Measurements from ENCODE around the gene KIF3B.
"Not testable (repeated sequence)": the region's sequence is repeated elsewhere in the genome, so short reads cannot be mapped to it uniquely, and the experiment has no call there.

KIF3B gene

GRCh38 chr20:32320305-32320704, 42.9 kb downstream of the KIF3B start:
- TF ChIP-seq CTCF (IDR thresholded peaks at IDR 0.05) = no peak
- DNase-seq (ENCODE audit: low spot score) = no peak
- no peak overlapping the region for H3K27ac ChIP-seq
- H3K4me3 ChIP-seq = no peak overlapping the region

DNA sequence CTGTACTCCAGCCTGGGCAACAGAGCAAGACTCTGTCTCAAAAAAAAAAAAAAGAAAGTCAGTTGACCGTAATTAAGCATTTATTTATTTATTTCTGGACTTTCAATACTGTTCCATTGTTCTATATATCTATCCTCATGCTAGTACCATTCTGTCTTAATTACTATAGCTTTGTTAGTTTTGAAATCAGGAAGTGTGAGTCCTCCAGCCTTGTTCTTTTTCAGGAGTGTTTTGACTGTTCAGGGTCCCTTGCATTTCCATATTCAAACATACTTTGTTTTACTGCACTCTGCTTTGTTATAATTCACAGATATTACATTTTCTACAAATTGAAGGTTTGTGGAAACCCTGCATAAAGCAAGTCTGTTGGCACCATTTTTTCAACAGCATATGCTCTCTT, 43.9 kb downstream of the KIF3B start:
- H3K27ac ChIP-seq = no peak overlapping the region
- H3K4me3 ChIP-seq = no peak overlapping the region
- DNase-seq (ENCODE audit: low spot score) = no peak
- TF ChIP-seq CTCF (IDR thresholded peaks at IDR 0.05) = no peak

GRCh38 chr20:32322260-32322659, 44.8 kb downstream of the KIF3B start:
- H3K27ac ChIP-seq; DNase-seq (ENCODE audit: low spot score); H3K4me3 ChIP-seq: not testable (repeated sequence)

GRCh38 chr20:32323761-32324160, 46.3 kb downstream of the KIF3B start:
- not testable (repeated sequence) for H3K27ac ChIP-seq; H3K4me3 ChIP-seq; DNase-seq (ENCODE audit: low spot score)

DNA sequence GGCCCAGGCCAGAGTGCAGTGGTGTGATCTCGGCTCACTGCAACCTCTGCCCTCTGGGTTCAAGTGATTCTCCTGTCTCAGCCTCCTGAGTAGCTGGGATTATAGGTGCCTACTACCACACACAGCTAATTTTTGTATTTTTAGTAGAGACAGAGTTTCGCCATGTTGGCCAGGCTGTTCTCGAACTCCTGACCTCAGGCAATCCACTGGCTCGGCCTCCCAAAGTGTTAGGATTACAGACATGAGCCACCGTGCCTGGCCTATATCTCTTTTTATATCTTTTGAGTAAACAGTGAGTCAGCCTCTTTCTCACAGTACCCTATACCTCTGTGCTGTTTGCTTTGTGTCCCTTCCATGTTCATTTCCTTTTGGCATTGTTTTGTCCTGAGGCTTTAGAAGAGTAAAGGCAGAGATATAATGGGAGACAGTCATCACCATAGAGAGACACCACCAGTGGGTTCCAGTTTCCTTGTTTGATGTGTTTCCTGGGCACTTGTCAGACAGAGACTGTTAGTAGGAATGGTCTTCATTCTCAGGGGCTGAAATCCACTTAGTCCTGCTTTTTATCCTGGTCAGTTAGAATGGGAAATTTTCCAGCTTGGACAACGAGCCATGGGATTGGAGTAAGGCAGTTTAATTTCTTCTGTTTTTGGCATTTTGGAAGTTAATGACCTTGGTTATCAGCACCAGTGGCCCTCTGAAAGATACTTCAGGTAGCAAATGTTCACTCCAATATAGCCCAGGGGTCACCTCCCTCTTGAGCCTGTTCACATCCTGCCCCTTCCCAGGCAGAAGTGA, 48.5 kb downstream of the KIF3B start:
- DNase-seq (ENCODE audit: low spot score) = no peak
- Histone ChIP-seq H3K27ac (no peak overlapping the region), H3K4me3 (no peak overlapping the region)
- no peak for TF ChIP-seq CTCF (IDR thresholded peaks at IDR 0.05)

DNA sequence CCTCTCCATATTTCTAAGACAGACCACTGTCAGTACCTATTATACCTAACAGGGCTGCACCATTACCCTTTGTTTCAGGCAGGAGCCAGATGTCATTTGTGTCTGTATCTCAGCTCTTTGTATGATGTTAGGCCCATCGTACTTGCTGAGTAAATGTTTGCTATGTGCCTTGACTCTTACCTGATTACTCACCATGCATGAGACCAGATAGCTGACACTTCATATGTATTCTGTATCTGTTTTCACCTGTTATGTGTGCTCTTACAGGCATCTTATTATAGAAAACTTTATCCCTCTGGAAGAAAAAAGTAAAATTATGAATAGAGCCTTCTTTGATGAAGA, 49.0 kb downstream of the KIF3B start:
- no peak for DNase-seq (ENCODE audit: low spot score)
- Histone ChIP-seq H3K4me3 (no peak overlapping the region), H3K27ac (no peak overlapping the region)
- no peak for TF ChIP-seq CTCF (IDR thresholded peaks at IDR 0.05)

DNA sequence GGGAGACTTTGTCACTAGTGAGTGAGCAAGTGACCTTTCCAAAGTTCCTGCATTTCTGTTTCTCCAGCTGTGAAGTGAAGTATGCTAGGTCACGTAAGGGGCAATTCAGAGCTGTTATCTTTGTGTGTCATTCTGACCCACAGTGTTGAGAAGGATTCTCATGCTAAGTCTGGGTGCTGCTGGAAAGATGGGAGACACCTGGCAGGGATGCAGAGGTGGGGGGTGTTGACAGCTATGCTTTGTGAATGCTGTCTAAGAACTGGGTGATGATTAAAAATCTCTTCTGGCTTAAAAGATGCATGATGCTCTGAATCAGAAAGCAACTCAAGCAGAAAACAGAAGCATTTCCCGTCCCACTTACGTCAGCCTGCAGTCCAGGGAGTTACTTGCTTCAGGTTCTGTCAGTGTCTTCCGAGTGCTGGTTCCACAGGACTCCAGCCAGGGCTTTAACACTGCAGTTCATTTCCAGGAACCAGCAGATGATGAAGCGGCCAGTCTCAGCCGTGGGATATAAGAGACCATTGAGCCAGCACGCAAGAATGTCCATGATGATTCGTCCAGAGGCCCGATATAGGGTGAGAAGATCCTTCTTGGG, 49.7 kb downstream of the KIF3B start:
- no peak for TF ChIP-seq CTCF (IDR thresholded peaks at IDR 0.05)
- Histone ChIP-seq H3K27ac (no peak overlapping the region), H3K4me3 (no peak overlapping the region)
- DNase-seq (ENCODE audit: low spot score) = no peak

- Histone ChIP-seq H3K4me3 (no peak overlapping the region), H3K27ac (no peak overlapping the region)
- DNase-seq (ENCODE audit: low spot score) = no peak
- TF ChIP-seq CTCF (IDR thresholded peaks at IDR 0.05) = no peak
These were observed 52.5 kb downstream of the KIF3B start for GRCh38 chr20:32329817-32330554.

Measured in coronary artery (tissue), 2 donors.